Vagina (tissue), 2 donors: ENCODE data around the gene SMARCC2. TPM values are rescaled to one million over a fixed set of nuclear protein-coding genes. Genes with fewer than 3 reads are reported as not detected.
A peak's percentile ranks its signal among the peaks of the same experiment; 100 is the strongest.

ENCODE experiments used
- DNase-seq, 2 donors: peaks; one replicate each; pipeline ENCODE4 v3.0.0-alpha.2; 2017; ENCODE audit errors: extremely low spot score in 2 of 2
- H3K27ac ChIP-seq: fragments of 200-600 bp; sonication (generic); one replicate; pipeline ENCODE4 v1.5.1; 2019
- H3K27me3 ChIP-seq: fragments of 200-600 bp; sonication (generic); one replicate; pipeline ENCODE4 v1.5.1; 2019
- H3K36me3 ChIP-seq, 2 donors: fragments of 200-600 bp; sonication (generic); one replicate each; pipeline ENCODE4 v1.5.1; 2017 to 2019
- H3K4me1 ChIP-seq: fragments of 200-600 bp; sonication (generic); one replicate; pipeline ENCODE4 v1.5.1; 2019
- H3K4me3 ChIP-seq, 2 donors: fragments of 200-600 bp; sonication (generic); 1 replicate in 1 of 2; 2 replicates in 1 of 2; pipeline ENCODE4 v1.5.1; 2016 to 2019
- H3K9me3 ChIP-seq: fragments of 200-600 bp; sonication (generic); one replicate; pipeline ENCODE4 v1.5.1; 2019
- CTCF ChIP-seq, 3 experiments: fragments of 450-650 bp in 2 of 3; fragments of 200-600 bp in 1 of 3; sonication (generic) in 1 of 3; IDR thresholded peaks; one replicate each; pipeline ENCODE4 v1.5.1; 2017 to 2019; ENCODE audit warnings: antibody characterized with exemption in 3 of 3, mild to moderate bottlenecking in 2 of 3, moderate library complexity in 2 of 3
- POLR2A ChIP-seq, 2 donors: fragments of 450-650 bp; IDR thresholded peaks; one replicate each; pipeline ENCODE4 v1.6.1; 2017; ENCODE audit warnings: antibody characterized with exemption in 2 of 2, mild to moderate bottlenecking in 2 of 2, moderate library complexity in 2 of 2
- POLR2AphosphoS5 ChIP-seq, 2 donors: sonication (generic); formaldehyde crosslinking; IDR thresholded peaks; one replicate each; pipeline ENCODE4 v1.9.0; 2017; ENCODE audit warnings: antibody characterized with exemption in 2 of 2, mild to moderate bottlenecking in 2 of 2, low read depth in 1 of 2; ENCODE audit not compliant: insufficient read depth in 1 of 2
- intact Hi-C: fragments of 100-400 bp; cut with DNase I; formaldehyde crosslinking; loops from one replicate; pipeline ENCODE4 v1.15.1; 2023
- total RNA-seq: library from RNA; depleted of rRNA; stranded (reverse); fragments of >200 nt; gene quantifications from one replicate; pipeline ENCODE4 v1.2.3, GENCODE V29; 2016

Gene SMARCC2
- total RNA-seq, 1 donor from 2014 or later: 95.3 TPM

GRCh38 chr12:56145217-56145616 is 44.1 kb downstream of the SMARCC2 start:
- H3K27me3 ChIP-seq: no peaks in the 10 kb centered on the region
- no peak for DNase-seq
- H3K27ac ChIP-seq: no peak overlapping the region
- peaks cover 19% of the 10 kb centered on the region for H3K4me1 ChIP-seq
- intact Hi-C loops: no loop called here
- H3K9me3 ChIP-seq: no peaks in the 10 kb centered on the region
- H3K4me3 ChIP-seq: no peak overlapping the region
- TF ChIP-seq POLR2A (IDR thresholded peaks at IDR 0.05) (no peak), CTCF (IDR thresholded peaks at IDR 0.05) (no peak), POLR2AphosphoS5 (IDR thresholded peaks at IDR 0.05; ENCODE audit: insufficient read depth in 1 of 2, low read depth in 1 of 2) (no peak)
- peaks cover 2 to 40% of the 10 kb centered on the region in 2 donors for H3K36me3 ChIP-seq

GRCh38 chr12:56143870-56144269 is 45.4 kb downstream of the SMARCC2 start:
- Histone ChIP-seq H3K27ac (peak overlapping the region; percentile 48), H3K36me3 (peaks cover 2 to 53% of the 10 kb centered on the region in 2 donors), H3K4me1 (peaks cover 19% of the 10 kb centered on the region), H3K4me3 (no peak overlapping the region), H3K27me3 (no peaks in the 10 kb centered on the region), H3K9me3 (no peaks in the 10 kb centered on the region)
- no peak for TF ChIP-seq CTCF (IDR thresholded peaks at IDR 0.05)
- TF ChIP-seq POLR2AphosphoS5 (IDR thresholded peaks at IDR 0.05; ENCODE audit: insufficient read depth in 1 of 2, low read depth in 1 of 2): peak in 1 of 2 donors; percentile 33
- no peak for TF ChIP-seq POLR2A (IDR thresholded peaks at IDR 0.05)
- intact Hi-C loops: no loop called here
- DNase-seq: no peak

DNA sequence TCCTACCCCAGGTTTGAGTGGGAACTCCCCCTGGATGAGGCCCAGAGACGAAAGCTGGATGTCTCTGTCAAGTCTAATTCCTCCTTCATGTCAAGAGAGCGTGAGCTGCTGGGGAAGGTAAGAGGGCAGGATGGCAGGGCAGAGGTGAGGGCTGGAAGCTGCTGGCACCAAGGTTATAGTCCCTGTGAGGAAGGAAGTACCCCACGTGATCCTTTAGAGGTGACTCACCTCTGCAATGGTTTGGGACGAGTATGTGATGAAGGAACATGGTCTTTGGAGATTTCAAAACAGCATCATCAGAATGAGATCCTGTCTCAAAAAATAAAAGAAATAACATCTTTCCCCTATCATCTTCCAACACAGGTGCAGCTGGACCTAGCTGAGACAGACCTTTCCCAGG is 46.1 kb downstream of the SMARCC2 start:
- Histone ChIP-seq H3K36me3 (peaks cover 2 to 59% of the 10 kb centered on the region in 2 donors), H3K27me3 (no peaks in the 10 kb centered on the region), H3K9me3 (no peaks in the 10 kb centered on the region), H3K4me1 (peaks cover 19% of the 10 kb centered on the region), H3K4me3 (no peak overlapping the region), H3K27ac (peak overlapping the region; percentile 48)
- DNase-seq: no peak
- intact Hi-C loops: no loop called here
- TF ChIP-seq POLR2AphosphoS5 (IDR thresholded peaks at IDR 0.05; ENCODE audit: insufficient read depth in 1 of 2, low read depth in 1 of 2) (no peak), CTCF (IDR thresholded peaks at IDR 0.05) (no peak), POLR2A (IDR thresholded peaks at IDR 0.05) (no peak)

GRCh38 chr12:56141946-56142784 is 47.1 kb downstream of the SMARCC2 start:
- Histone ChIP-seq H3K27ac (peak overlapping the region; percentile 48), H3K27me3 (no peaks in the 10 kb centered on the region), H3K4me3 (no peak overlapping the region), H3K9me3 (no peaks in the 10 kb centered on the region), H3K4me1 (peaks cover 19% of the 10 kb centered on the region), H3K36me3 (peaks cover 2 to 70% of the 10 kb centered on the region in 2 donors)
- no peak for TF ChIP-seq CTCF (IDR thresholded peaks at IDR 0.05)
- no peak for TF ChIP-seq POLR2AphosphoS5 (IDR thresholded peaks at IDR 0.05; ENCODE audit: insufficient read depth in 1 of 2, low read depth in 1 of 2)
- intact Hi-C loops: no loop called here
- no peak for DNase-seq
